GM12864 (cell line): ENCODE measurements around the gene MOBP.

ENCODE experiments used
- DNase-seq: peaks from one replicate; pipeline ENCODE4 v3.0.0-alpha.2; 2011; ENCODE audit warnings: low read depth
- H3K4me3 ChIP-seq: 2 replicates; pipeline ENCODE4 v1.5.1; 2011; ENCODE audit warnings: mild to moderate bottlenecking, low read depth, low read length, control low read depth
- CTCF ChIP-seq: IDR thresholded peaks from 2 replicates; pipeline ENCODE4 v1.5.1; 2011; ENCODE audit warnings: low read depth, mild to moderate bottlenecking, moderate library complexity, low read length, control low read depth, inconsistent platforms; ENCODE audit errors: missing control alignments

MOBP gene

GRCh38 chr3:39428745-39429201 is 38.7 kb upstream of the MOBP start:
- DNase-seq, result no peak
- no peak for TF ChIP-seq CTCF
- H3K4me3 ChIP-seq, result no peak overlapping the region

- TF ChIP-seq CTCF, result no peak
- no peak overlapping the region for H3K4me3 ChIP-seq
- no peak for DNase-seq
These were observed 38.0 kb upstream of the MOBP start for GRCh38 chr3:39429466-39429865.

- H3K4me3 ChIP-seq, result no peak overlapping the region
- no peak for DNase-seq
- TF ChIP-seq CTCF, result no peak
These were observed 35.1 kb upstream of the MOBP start for GRCh38 chr3:39432342-39432741.

- TF ChIP-seq CTCF, result no peak
- DNase-seq, result no peak
- H3K4me3 ChIP-seq, result no peak overlapping the region
These were observed 33.8 kb upstream of the MOBP start for GRCh38 chr3:39433642-39434041.

GRCh38 chr3:39434574-39434973 is 32.9 kb upstream of the MOBP start:
- TF ChIP-seq CTCF, result no peak
- no peak overlapping the region for H3K4me3 ChIP-seq
- DNase-seq, result no peak

GRCh38 chr3:39435006-39435748 is 32.3 kb upstream of the MOBP start:
- no peak overlapping the region for H3K4me3 ChIP-seq
- DNase-seq, result no peak

More at GRCh38 chr3:39435006-39435748, 32.3 kb upstream of the MOBP start:
- no peak for TF ChIP-seq CTCF
